SJCRH30 (cell line): Measurements from ENCODE around the gene ZNF592. TPM values are rescaled to one million over a fixed set of nuclear protein-coding genes. Genes with fewer than 3 reads are reported as not detected.

Experiments used
- DNase-seq, 2 experiments: peaks; one replicate each; pipeline ENCODE4 v3.0.0-alpha.2; 2015 to 2020
- H3K27ac ChIP-seq: fragments of 250-450 bp; sonication (Bioruptor Pico); 2 replicates; pipeline ENCODE4 v1.5.1; 2020; ENCODE audit warnings: mild to moderate bottlenecking, moderate library complexity
- H3K27me3 ChIP-seq: fragments of 250-450 bp; sonication (Bioruptor Pico); 2 replicates; pipeline ENCODE4 v1.5.1; 2020; ENCODE audit warnings: mild to moderate bottlenecking, moderate library complexity
- H3K36me3 ChIP-seq: fragments of 250-450 bp; sonication (Bioruptor Pico); 2 replicates; pipeline ENCODE4 v1.5.1; 2020; ENCODE audit warnings: mild to moderate bottlenecking, moderate library complexity
- H3K4me1 ChIP-seq: fragments of 250-450 bp; sonication (Bioruptor Pico); 2 replicates; pipeline ENCODE4 v1.5.1; 2020; ENCODE audit warnings: mild to moderate bottlenecking, moderate library complexity
- H3K4me3 ChIP-seq: fragments of 250-450 bp; sonication (Bioruptor Pico); 2 replicates; pipeline ENCODE4 v1.5.1; 2020; ENCODE audit warnings: mild to moderate bottlenecking, moderate library complexity
- H3K9me3 ChIP-seq: fragments of 250-450 bp; sonication (Bioruptor Pico); replicated peaks from 2 replicates; pipeline ENCODE4 v1.5.1; 2020; ENCODE audit warnings: mild to moderate bottlenecking, moderate library complexity
- total RNA-seq: library from RNA; depleted of rRNA; stranded (reverse); fragments of >200 nt; shearing (Covaris generic); gene quantifications from 2 replicates; pipeline ENCODE4 v1.2.3, GENCODE V29; 2014; rRNA removed

Gene ZNF592
- total RNA-seq, 1 experiment from 2014 or later = 12.6 TPM

DNA sequence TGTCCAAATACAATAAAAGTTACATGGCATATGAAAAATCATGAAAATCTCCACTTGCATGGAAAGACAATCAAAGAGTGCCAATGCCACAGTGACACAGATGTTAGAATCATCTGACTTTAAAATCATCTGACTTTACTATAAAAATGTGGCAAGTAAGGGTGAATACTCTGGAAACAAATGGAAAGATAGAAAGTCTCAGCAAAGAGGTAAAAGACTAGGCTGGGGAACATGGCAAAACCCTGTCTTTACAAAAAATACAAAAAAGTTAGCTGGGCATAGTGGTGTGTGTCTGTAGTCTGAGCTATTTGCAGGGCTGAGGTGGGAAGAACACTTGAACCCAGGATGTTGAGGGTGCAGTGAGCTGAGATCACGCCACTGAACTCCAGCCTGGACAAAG, 97.9 kb downstream of the ZNF592 start:
- Histone ChIP-seq H3K27me3 (no peaks in the 10 kb centered on the region), H3K4me1 (no peaks in the 10 kb centered on the region), H3K9me3 (peaks cover 5% of the 10 kb centered on the region; the same call in 1 of the 2 replicates), H3K36me3 (peaks cover 31% of the 10 kb centered on the region), H3K27ac (no peak overlapping the region), H3K4me3 (no peak overlapping the region)
- DNase-seq = no peak

DNA sequence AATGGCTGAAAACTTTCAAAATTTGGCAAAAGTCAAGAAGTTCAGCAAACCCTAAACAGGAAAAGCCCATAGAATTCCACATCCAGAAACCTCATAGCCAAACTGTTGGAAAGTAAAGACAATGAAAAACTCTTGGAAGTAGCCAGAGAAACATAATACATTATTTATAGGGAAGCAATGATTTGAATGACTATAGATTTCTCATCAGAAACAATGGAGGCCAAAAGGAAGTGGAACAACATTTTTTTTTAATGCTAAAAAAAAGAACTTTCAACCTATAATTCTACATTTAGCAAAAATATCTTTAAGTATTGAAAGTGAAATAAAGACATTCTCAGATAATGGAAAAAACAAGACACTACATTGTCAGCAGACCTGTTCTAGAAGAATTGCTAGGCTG, 99.0 kb downstream of the ZNF592 start:
- Histone ChIP-seq H3K9me3 (peaks cover 5% of the 10 kb centered on the region; the same call in 1 of the 2 replicates), H3K27ac (no peak overlapping the region), H3K4me3 (no peak overlapping the region), H3K27me3 (no peaks in the 10 kb centered on the region), H3K4me1 (no peaks in the 10 kb centered on the region), H3K36me3 (peaks cover 28% of the 10 kb centered on the region)
- no peak for DNase-seq

GRCh38 chr15:84852212-84852611, 103.8 kb downstream of the ZNF592 start:
- no peak overlapping the region for H3K4me3 ChIP-seq
- peaks cover 6% of the 10 kb centered on the region for H3K4me1 ChIP-seq
- no peak for DNase-seq
- no peak overlapping the region for H3K27ac ChIP-seq
- H3K27me3 ChIP-seq = no peaks in the 10 kb centered on the region
- H3K36me3 ChIP-seq = peaks cover 28% of the 10 kb centered on the region
- H3K9me3 ChIP-seq = peaks cover 4% of the 10 kb centered on the region; the same call in 1 of the 2 replicates

GRCh38 chr15:84855136-84855535, 106.7 kb downstream of the ZNF592 start:
- H3K27me3 ChIP-seq = no peaks in the 10 kb centered on the region
- H3K9me3 ChIP-seq = no peaks in the 10 kb centered on the region
- H3K4me3 ChIP-seq = no peak overlapping the region
- no peak for DNase-seq
- H3K4me1 ChIP-seq = peaks cover 6% of the 10 kb centered on the region
- H3K36me3 ChIP-seq = peaks cover 23% of the 10 kb centered on the region
- H3K27ac ChIP-seq = no peak overlapping the region

DNA sequence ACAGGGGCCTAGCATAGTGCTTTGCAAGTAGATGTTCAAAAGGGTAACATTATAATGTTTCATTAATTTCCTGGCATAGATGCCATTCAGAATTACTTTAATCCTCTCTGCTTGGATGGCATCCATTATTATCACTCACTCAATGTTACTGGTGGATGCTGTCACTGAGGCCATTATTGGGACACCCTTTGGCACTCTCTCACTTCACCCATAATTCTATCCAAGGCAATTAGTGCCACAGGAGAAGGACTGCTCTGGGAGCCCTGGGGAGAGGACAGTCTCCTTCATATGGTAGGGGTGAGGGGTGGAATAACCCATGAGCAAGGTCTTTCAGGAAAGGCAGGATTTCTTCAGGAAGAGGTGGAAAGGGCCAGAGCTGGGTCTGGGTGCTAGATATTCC, 107.4 kb downstream of the ZNF592 start:
- Histone ChIP-seq H3K27me3 (no peaks in the 10 kb centered on the region), H3K36me3 (peaks cover 26% of the 10 kb centered on the region), H3K4me1 (peaks cover 6% of the 10 kb centered on the region), H3K9me3 (no peaks in the 10 kb centered on the region), H3K27ac (no peak overlapping the region), H3K4me3 (no peak overlapping the region)
- DNase-seq = no peak

Other genes with a start within 250 kb of the ZNF592 start
- 10.5 and 16.4 TPM in 2 replicates for gene ZSCAN2, start 147.6 kb upstream of the ZNF592 start, total RNA-seq
- gene WDR73, start 94.3 kb upstream of the ZNF592 start, total RNA-seq = 22.0 and 26.3 TPM in 2 replicates
- gene NMB, start 90.4 kb upstream of the ZNF592 start, total RNA-seq = 4.2 and 4.4 TPM in 2 replicates
- gene SEC11A, start 32.5 kb upstream of the ZNF592 start, total RNA-seq = 258 and 277 TPM in 2 replicates
- 35.9 and 49.9 TPM in 2 replicates for gene ALPK3, start 68.8 kb downstream of the ZNF592 start, total RNA-seq
- gene SLC28A1, start 136.1 kb downstream of the ZNF592 start, total RNA-seq = not detected in 2 replicates
- gene PDE8A, start 233.3 kb downstream of the ZNF592 start, total RNA-seq = 17.6 and 19.6 TPM in 2 replicates